GM21360 (cell line): ENCODE data around the gene A1BG.

Experiments
- ATAC-seq: cut with Tn5 transposase; IDR thresholded peaks from one replicate; pipeline ENCODE4 v1.9.1; 2021; ENCODE audit warnings: mild to moderate bottlenecking, moderate library complexity; ENCODE audit not compliant: unreplicated experiment

Gene A1BG, protein sequence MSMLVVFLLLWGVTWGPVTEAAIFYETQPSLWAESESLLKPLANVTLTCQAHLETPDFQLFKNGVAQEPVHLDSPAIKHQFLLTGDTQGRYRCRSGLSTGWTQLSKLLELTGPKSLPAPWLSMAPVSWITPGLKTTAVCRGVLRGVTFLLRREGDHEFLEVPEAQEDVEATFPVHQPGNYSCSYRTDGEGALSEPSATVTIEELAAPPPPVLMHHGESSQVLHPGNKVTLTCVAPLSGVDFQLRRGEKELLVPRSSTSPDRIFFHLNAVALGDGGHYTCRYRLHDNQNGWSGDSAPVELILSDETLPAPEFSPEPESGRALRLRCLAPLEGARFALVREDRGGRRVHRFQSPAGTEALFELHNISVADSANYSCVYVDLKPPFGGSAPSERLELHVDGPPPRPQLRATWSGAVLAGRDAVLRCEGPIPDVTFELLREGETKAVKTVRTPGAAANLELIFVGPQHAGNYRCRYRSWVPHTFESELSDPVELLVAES

DNA sequence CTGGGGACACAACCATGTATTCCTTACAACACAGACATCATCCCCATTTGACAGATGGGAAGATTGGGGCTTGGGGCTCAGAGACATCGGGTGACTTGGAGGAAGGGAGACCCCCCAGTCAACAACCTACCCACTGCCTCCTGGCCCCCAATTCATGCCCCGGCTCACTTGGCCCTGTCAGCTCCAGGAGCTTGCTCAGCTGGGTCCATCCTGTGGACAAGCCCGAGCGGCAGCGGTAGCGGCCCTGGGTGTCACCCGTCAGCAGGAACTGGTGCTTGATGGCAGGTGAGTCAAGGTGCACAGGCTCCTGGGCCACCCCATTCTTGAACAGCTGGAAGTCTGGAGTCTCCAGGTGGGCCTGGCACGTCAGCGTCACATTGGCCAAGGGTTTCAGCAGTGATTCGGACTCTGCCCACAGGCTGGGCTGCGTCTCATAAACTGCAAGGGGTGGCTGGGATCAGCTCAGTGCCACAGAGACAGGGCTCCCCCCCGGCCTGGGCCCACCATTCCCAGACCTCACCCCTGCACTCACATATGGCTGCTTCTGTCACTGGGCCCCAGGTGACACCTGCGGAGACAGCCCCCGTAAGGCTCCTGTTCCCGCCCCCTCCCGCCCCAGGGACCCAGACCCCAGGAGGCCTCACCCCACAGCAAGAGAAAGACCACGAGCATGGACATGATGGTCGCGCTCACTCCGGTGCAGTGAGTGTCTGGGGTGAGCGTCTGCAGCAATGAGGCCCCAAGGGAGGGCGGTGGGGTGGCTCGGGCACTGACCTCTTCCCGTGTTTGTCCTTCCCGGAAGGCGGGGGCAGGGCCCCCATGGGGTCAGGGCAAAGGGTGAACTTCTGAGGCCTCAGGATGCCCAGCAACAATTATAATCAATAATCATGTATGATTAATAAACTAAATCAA is at the start of gene A1BG:
A1BG (minus strand) TSS at position 733 of the 912 bp plus-strand sequence; CDS start at position 678, 55 bp downstream.
- no peak for ATAC-seq

DNA sequence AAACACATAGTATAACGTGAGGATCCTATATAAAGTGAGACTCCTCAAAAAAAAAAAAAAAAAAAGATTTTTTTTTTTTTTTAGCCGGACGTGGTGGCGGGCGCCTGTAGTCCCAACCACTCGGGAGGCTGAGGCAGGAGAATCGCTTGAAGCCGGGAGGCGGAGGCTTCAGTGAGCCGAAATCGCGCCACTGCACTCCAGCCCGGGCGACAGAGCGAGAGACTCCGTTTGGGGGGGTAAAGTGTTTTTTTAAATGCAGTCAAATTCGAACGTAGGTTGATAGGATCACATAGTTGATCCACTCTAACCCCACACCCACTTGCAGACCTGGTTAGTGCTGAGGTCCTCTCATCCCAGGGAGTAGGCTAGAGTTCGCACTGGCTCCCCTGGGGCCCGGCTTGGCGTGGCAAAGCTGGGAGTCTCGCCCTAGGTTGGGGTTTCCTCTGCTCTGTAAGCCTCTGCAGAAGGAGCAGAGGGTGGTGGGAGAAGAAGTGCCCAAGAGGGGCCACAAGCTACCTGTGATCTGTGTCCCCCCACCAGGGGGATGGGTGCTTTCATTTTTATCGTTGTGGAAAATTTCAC is 48.6 kb upstream of the A1BG start:
- no peak for ATAC-seq

DNA sequence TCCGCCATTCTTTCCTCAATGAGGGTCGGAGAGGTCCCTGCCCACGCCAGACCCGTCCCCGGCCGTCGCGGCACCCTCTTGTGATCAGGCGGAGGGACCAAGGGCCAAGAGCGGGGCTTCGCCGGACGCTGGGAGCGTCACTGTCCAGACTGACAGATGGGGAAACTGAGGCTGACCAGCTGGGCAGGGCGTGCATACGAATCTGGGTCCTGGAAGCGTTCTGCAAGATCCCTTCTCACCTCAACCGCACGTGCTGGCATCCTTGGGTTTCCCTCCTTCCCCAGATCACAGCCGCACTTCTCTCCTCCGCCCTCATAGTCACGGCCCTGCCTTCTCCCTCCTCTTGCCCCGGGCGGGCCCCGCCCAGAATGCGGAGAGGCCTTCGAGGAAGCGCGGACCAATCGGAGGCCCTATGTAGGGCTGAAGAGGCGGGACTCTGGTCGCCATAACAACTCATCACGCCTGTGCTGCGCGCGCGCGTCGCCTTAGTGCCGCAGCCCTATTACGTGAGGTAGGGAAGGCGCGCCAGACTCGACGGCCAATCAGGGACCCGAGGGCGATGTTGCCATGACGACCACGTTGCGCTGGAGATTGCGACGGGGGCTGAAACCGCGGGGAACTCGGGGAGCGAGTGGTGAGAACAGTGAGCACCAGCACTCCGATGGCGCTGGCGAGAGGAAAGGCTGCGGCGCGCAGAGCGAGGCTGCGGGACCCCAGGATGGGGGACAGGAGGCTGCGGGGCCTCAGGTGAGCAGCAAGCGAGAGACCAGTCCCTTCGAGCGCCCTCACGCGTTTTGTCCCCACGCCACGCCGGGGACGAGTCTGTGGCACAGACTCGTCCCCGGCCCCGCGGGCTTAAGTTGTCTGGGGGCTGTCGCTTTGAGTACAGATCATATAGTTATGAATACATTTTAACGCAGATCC is 47.9 kb upstream of the A1BG start:
- ATAC-seq, result peak; percentile 97

DNA sequence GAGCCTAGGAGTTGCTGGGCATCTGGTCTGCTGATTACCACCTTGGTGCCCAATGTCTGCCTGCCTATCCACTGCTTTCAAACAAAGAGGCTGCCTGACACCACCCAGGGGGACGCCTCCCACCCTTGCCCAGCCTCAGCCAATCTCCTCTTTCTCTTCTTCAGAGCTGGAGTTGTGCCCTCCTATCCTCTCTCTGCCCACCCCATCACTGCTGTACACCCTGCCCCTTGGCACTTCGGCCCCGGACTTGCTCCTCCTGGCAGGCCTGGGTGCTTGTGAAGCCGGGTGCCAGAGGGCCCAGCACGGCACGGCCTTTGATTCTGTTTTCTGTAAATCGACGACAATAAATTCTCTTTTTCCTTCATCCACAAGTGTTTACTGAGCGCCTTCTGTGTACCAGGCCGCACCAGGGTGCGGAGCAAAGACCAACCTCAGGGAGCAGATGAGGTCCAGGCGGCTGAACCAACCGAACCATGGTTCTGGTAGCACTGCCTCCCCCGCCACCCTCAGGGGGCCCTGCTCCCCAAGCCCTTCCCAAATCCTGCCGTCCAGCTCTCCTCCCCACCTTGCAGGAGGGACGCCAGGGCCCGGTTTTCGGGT is 47.1 kb upstream of the A1BG start:
- ATAC-seq, result no peak

GRCh38 chr19:58399903-58400302 is 46.6 kb upstream of the A1BG start:
- no peak for ATAC-seq

DNA sequence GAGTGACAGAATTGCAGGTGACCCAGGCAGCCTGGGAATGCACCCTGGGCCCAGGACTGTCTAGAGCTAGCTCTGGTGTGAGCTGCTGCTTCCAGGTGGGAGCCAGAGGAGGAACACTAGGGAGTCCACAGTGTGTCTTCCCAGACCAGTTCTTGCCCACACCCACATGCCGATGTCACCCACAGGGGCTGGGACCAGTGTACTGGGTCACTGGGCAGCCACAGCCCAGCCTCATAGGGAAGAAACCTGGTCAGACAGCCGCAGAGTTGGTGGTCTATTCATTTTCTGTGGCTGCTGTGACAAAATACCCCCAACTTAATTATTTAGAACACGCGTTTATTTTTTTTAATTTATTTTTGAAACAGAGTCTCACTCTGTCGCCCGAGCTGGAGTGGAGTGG is 45.3 kb upstream of the A1BG start:
- no peak for ATAC-seq

DNA sequence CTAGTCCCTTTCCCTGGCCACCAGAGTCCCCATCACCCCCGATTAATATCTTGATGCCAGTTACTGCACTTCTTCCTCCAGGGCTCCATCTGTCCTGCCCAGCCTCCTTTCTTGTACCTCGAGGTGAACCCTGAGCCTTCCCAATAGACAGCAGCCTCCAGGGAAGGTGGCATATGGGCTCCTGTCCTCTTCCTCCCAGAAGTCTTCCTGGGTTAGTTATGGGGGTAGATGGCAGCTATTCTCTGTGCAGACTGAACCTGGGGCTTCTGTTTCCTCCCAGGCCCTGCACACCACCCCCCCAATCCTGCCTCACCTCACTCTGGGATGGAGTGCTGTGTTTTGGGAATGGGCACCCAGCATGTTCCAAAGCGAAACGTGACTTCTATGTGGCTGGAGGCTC is 44.8 kb upstream of the A1BG start:
- ATAC-seq, result no peak

DNA sequence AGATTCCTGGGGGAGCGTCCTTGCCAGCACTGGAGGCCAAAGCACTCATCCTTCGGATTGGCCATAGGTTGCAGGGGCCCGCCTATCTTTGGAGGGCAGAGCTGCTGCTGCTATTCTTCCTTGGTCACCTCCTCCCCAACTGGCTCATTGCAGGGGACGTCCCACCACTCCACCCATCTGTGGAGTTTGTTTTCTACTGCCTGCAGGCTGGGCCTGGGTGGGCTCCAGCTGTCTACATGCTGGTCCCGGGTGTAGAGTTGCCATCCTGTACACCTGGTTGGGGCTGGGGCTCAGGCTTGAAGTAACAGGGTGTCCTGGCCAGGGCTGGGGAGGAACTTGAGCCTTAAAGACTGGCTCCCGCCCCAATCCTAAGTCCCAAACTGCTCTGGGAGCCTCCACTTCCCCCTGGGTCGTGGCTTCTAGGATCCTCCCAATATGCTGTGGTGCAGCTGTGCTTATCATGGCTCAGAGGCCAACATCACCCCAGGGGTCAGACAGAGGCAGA is 44.3 kb upstream of the A1BG start:
- ATAC-seq, result no peak

GRCh38 chr19:58396691-58397532 is 43.6 kb upstream of the A1BG start:
- no peak for ATAC-seq

DNA sequence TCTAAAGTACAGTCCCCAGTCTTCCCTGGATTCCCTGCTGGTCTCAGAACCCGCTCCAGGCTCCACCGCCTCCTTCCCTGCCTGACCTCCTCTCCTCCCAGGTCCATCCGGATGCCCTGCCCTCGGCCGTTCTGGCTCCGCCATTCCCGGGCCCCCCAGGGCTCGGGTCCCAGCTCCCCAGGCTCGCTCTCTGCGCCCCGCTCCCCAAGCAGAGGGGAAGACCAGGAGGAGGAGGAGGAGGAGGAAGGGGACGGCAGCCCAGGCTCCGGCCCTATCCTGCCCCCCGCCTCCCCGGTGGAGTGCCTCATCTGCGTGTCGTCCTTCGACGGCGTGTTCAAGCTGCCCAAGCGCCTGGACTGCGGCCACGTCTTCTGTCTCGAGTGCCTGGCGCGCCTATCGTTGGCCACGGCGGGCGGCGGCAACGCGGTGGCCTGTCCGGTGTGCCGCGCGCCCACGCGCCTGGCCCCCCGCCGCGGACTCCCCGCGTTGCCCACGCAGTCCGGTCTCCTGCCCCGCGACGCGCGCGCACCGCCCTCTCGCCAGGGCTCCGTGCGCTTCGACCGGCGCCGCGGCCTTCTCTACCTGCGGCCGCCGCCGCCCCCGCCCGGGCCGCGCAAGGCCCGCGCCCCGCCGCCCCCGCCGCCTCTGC is 42.8 kb upstream of the A1BG start:
- ATAC-seq, result no peak

GRCh38 chr19:58395220-58395978 is 42.1 kb upstream of the A1BG start, which contains the start of gene RNF225:
RNF225 (plus strand) TSS chr19:58395656; CDS start chr19:58396090, 434 bp downstream.
- no peak for ATAC-seq

DNA sequence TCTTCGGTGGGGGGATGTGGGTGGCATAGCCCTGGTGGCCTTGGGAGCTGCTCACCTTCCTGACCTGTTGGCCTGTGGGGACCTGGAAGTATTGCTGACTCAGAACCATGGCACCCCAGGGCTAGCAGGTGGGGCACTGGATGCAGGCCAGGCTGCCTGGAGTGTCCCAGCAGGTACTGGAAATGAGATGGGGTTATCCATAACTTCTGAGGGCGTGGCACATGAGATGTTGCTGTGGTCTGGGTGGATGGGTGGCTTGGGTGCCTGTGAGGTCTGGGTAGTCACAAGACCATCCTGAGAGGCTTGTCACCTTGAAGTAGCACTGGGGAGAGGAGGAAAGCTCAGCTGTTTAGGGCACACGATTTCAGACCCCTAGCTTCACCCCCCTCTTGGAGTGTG is 41.5 kb upstream of the A1BG start:
- no peak for ATAC-seq

GRCh38 chr19:58393725-58394033 is 40.4 kb upstream of the A1BG start:
- no peak for ATAC-seq

- no peak for ATAC-seq
Observed at GRCh38 chr19:58392945-58393724, 39.8 kb upstream of the A1BG start.

GRCh38 chr19:58388175-58388526 is 34.9 kb upstream of the A1BG start:
- ATAC-seq, result no peak

- ATAC-seq, result no peak
Observed at GRCh38 chr19:58387338-58388174, 34.3 kb upstream of the A1BG start.
